GM13976 (cell line): ENCODE measurements around the gene KIF1B.
A peak's percentile ranks its signal among the peaks of the same experiment; 100 is the strongest.
"Not testable (repeated sequence)": the region's sequence is repeated elsewhere in the genome, so short reads cannot be mapped to it uniquely, and the experiment has no call there.

ENCODE experiments used
- DNase-seq: peaks from one replicate; pipeline ENCODE4 v3.0.0; 2012; ENCODE audit warnings: low spot score
- in situ Hi-C: fragments of 300-500 bp; cut with MboI; formaldehyde crosslinking; loops from one replicate; pipeline ENCODE4 v1.12.0; 2022; ENCODE audit warnings: low sequenced_read_pairs, mixed read lengths, inconsistent platforms; ENCODE audit not compliant: unreplicated experiment
- TF ChIP-seq, protein P1 (sequence below): IDR thresholded peaks from 2 replicates; pipeline ENCODE4 v1.5.1; 2012; ENCODE audit warnings: borderline replicate concordance, mild to moderate bottlenecking; ENCODE audit not compliant: insufficient read depth; ENCODE audit errors: extremely low read depth, missing control alignments, control extremely low read depth

Gene KIF1B

GRCh38 chr1:10368194-10368593 is 157.8 kb downstream of the KIF1B start:
- TF ChIP-seq, protein P1, sequence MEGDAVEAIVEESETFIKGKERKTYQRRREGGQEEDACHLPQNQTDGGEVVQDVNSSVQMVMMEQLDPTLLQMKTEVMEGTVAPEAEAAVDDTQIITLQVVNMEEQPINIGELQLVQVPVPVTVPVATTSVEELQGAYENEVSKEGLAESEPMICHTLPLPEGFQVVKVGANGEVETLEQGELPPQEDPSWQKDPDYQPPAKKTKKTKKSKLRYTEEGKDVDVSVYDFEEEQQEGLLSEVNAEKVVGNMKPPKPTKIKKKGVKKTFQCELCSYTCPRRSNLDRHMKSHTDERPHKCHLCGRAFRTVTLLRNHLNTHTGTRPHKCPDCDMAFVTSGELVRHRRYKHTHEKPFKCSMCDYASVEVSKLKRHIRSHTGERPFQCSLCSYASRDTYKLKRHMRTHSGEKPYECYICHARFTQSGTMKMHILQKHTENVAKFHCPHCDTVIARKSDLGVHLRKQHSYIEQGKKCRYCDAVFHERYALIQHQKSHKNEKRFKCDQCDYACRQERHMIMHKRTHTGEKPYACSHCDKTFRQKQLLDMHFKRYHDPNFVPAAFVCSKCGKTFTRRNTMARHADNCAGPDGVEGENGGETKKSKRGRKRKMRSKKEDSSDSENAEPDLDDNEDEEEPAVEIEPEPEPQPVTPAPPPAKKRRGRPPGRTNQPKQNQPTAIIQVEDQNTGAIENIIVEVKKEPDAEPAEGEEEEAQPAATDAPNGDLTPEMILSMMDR = no peak
- no peak for DNase-seq

DNA sequence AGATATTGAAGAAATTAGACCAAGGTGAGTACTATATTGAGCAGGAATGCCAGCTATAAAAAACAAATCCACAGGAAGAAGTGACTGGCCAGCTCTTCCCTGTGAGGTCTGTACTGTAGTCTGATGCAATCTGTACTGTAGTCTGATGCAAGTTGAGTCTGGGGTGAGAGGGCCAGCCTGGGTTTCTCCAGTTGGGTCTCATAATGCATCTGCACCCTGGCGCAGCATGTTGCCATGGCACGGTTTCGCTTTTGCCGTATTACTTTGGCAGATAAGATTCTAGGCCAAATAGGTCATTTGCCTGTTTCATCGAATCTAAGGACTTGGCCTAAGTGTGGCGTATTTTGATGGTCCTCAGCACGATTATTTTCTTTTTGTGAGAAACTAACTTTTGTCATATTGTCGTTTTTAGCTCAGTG is 164.1 kb downstream of the KIF1B start:
- in situ Hi-C loops = no loop called here
- TF ChIP-seq, protein P1 = no peak
- DNase-seq = no peak

More at GRCh38 chr1:10368194-10368593, 157.8 kb downstream of the KIF1B start:
- in situ Hi-C loops = no loop called here

DNA sequence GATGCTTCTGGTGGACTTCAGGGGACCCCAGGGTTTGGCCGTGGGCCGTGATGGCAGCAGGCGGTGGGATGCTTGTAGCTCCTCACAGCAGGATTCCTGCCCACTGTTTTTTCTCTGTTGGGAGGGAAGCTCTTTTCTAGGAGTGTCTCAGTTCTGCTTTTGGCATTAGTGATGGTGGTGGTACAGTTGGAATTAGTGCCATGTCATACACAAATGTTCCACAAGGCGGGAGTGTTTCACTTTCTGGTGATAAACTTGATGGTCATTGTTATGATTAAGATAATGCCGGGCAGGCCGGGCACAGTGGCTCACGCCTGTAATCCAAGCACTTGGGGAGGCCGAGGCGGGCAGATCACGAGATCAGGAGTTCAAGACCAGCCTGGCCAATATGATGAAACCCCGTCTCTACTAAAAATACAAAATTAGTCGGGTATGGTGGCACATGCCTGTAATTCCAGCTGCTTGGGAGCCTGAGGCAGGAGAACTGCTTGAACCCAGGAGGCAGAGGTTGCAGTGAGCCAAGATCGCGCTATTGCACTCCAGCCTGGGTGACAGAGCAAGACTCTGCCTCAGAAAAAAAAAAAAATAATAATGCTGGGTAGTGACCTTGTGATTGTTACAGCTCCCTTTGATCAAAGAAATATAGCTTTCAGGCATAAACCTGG is 167.1 kb downstream of the KIF1B start:
- TF ChIP-seq, protein P1 = peak; percentile 47
- in situ Hi-C loops = not testable (repeated sequence)
- DNase-seq = peak; percentile 68

- no peak for DNase-seq
- in situ Hi-C loops = no loop called here
- TF ChIP-seq, protein P1 = no peak
Observed at GRCh38 chr1:10378081-10378841, 167.9 kb downstream of the KIF1B start.

GRCh38 chr1:10379101-10379620 is 168.8 kb downstream of the KIF1B start:
- DNase-seq = no peak
- TF ChIP-seq, protein P1 = no peak
- in situ Hi-C loops = no loop called here

GRCh38 chr1:10379676-10380075 is 169.3 kb downstream of the KIF1B start:
- TF ChIP-seq, protein P1 = no peak
- in situ Hi-C loops = no loop called here
- DNase-seq = no peak
